Pulmonary artery endothelial cell (primary cell): ENCODE measurements around the gene MPZL3. TPM values are rescaled to one million over a fixed set of nuclear protein-coding genes. Genes with fewer than 3 reads are reported as not detected.

Experiments
- DNase-seq: peaks from one replicate; pipeline ENCODE4 v3.0.0-alpha.2; 2011; ENCODE audit warnings: low read depth, low spot score
- total RNA-seq: library from RNA; depleted of rRNA; stranded (reverse); fragments of >200 nt; gene quantifications from 2 replicates; pipeline ENCODE4 v1.2.3, GENCODE V29; 2014

MPZL3 gene
- total RNA-seq, 1 donor from 2014 or later, result 14.2 TPM

GRCh38 chr11:118232659-118233058 is 19.5 kb downstream of the MPZL3 start:
- no peak for DNase-seq

- DNase-seq, result no peak
Observed at GRCh38 chr11:118231461-118231860, 20.7 kb downstream of the MPZL3 start.

- no peak for DNase-seq
Observed at GRCh38 chr11:118230088-118230487, 22.1 kb downstream of the MPZL3 start.

- DNase-seq, result no peak
Observed at GRCh38 chr11:118229274-118229847, 22.8 kb downstream of the MPZL3 start.

GRCh38 chr11:118227865-118228785 is 24.0 kb downstream of the MPZL3 start:
- DNase-seq, result no peak

GRCh38 chr11:118226781-118227180 is 25.4 kb downstream of the MPZL3 start:
- no peak for DNase-seq

- no peak for DNase-seq
Observed at GRCh38 chr11:118226296-118226695, 25.9 kb downstream of the MPZL3 start.

GRCh38 chr11:118224511-118225188 is 27.5 kb downstream of the MPZL3 start, which contains the start of gene JAML:
Gene JAML, minus strand, starts transcription at chr11:118225011. Its CDS starts 10,145 bp downstream, at chr11:118214866.
- no peak for DNase-seq

GRCh38 chr11:118223992-118224391 is 28.2 kb downstream of the MPZL3 start:
- no peak for DNase-seq

GRCh38 chr11:118223570-118223969 is 28.6 kb downstream of the MPZL3 start:
- DNase-seq, result no peak

- no peak for DNase-seq
Observed at GRCh38 chr11:118222437-118222836, 29.7 kb downstream of the MPZL3 start.

GRCh38 chr11:118221419-118221818 is 30.7 kb downstream of the MPZL3 start:
- no peak for DNase-seq

GRCh38 chr11:118219732-118220131 is 32.4 kb downstream of the MPZL3 start:
- no peak for DNase-seq

- no peak for DNase-seq
Observed at GRCh38 chr11:118219244-118219643, 32.9 kb downstream of the MPZL3 start.

GRCh38 chr11:118217575-118217974 is 34.6 kb downstream of the MPZL3 start:
- no peak for DNase-seq

- DNase-seq, result no peak
Observed at GRCh38 chr11:118216621-118217481, 35.3 kb downstream of the MPZL3 start.

GRCh38 chr11:118215765-118216164 is 36.4 kb downstream of the MPZL3 start:
- DNase-seq, result no peak

GRCh38 chr11:118215262-118215661 is 36.9 kb downstream of the MPZL3 start:
- no peak for DNase-seq

- no peak for DNase-seq
Observed at GRCh38 chr11:118214210-118214914, 37.8 kb downstream of the MPZL3 start.

- DNase-seq, result no peak
Observed at GRCh38 chr11:118213781-118214180, 38.4 kb downstream of the MPZL3 start.

- no peak for DNase-seq
Observed at GRCh38 chr11:118213201-118213600, 39.0 kb downstream of the MPZL3 start.
